Measurements from ENCODE around the gene LEP. TPM values are rescaled to one million over a fixed set of nuclear protein-coding genes. Genes with fewer than 3 reads are reported as not detected.
"Not testable (repeated sequence)": the region's sequence is repeated elsewhere in the genome, so short reads cannot be mapped to it uniquely, and the experiment has no call there.

LEP gene
- total and polyA plus RNA-seq, 2 donors, result 5.3 TPM; not detected in 1

DNA sequence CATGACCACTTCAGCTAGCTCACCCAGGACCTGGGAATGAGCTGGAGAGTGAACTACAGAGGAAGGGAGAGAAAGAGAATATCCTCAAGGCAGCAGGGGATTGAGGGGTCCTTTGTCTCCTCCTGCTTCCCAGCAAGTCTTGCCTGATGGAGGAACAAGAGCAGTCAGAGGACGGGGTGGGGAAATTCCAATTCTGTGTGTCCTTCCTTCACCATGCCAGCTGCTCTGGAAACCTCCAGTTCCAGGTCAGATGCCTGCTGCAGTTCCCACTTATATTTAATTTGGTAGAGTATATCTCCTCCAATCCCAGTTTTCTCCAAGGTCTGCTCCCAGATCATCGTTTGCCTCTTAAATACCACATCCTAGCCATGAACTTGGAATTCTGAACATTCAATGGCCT is 21.4 kb upstream of the LEP start:
- Histone ChIP-seq H3K4me3 (ENCODE audit: low read depth, low read length) (no peak overlapping the region), H3K4me1 (ENCODE audit: insufficient read depth) (no peaks in the 10 kb centered on the region), H3K36me3 (ENCODE audit: insufficient read depth) (no peaks in the 10 kb centered on the region), H3K27ac (ENCODE audit: low read depth) (no peak overlapping the region)
- DNase-seq (ENCODE audit: extremely low spot score), result no peak
- 82% methylated on average over 2 of the region's 2 CpGs for WGBS

DNA sequence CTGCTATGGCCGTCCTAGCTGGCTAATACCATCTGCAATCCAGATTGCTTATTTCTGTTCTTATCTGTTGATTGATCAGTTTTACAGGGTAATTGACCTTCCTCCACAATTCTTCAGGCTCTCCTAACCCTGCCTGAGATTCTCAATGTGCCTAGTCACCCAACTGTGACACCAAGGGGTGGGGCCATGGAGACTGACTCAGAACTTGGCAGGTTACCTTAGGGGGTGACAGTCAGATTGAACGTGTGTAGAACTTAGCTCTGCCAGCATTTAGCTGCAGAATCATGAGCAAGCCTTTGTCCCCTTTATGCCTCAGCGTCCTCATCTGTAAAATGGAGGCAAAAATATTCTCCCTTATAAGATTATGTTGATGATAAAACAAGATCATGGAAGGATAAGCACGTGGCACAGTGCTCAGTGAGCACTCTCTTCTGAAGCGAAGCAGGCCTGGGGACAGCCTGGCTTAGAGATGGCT is 19.1 kb upstream of the LEP start:
- DNase-seq (ENCODE audit: extremely low spot score), result no peak
- no peak overlapping the region for H3K4me3 ChIP-seq (ENCODE audit: low read depth, low read length)
- no peaks in the 10 kb centered on the region for H3K36me3 ChIP-seq (ENCODE audit: insufficient read depth)
- no peaks in the 10 kb centered on the region for H3K4me1 ChIP-seq (ENCODE audit: insufficient read depth)
- no peak overlapping the region for H3K27ac ChIP-seq (ENCODE audit: low read depth)
- 61% methylated on average over 5 of the region's 5 CpGs for WGBS

DNA sequence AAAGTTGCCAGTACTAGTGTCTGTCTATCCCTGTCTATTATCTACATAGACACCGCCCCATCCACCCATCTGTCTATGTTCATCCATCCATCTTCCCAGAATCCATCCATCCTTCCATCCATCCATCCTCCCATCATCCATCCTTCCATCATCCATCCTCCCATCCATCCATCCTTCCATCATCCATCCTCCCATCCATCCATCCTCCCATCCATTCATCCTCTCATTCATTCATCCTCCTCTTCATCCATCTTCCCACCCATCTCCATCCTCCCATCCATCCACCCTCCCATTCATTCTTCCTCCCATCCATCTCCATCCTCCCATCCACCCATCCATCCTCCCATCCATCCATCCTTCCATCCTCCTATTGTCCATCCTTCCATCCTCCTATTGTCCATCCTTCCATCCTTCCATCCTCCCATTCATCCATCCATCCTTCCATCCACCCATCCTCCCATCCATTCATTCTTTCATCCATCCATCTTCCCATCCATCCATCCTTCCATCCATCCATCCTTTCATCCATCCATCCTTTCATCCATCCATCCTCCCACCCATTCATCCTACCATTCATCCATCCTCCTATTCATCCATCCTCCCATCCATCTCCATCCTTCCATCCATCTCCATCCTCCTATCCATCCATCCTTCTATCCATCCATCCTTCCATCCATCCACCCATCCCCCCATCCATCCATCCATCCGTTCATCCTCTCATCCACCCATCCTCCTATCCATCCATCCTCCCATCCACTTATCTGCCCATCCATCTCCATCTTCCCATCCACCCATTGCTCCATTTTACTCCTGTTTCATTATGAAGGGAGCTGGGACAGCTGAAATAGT is 14.7 kb upstream of the LEP start:
- no peak for DNase-seq (ENCODE audit: extremely low spot score)
- 86% methylated on average over 2 of the region's 2 CpGs for WGBS

DNA sequence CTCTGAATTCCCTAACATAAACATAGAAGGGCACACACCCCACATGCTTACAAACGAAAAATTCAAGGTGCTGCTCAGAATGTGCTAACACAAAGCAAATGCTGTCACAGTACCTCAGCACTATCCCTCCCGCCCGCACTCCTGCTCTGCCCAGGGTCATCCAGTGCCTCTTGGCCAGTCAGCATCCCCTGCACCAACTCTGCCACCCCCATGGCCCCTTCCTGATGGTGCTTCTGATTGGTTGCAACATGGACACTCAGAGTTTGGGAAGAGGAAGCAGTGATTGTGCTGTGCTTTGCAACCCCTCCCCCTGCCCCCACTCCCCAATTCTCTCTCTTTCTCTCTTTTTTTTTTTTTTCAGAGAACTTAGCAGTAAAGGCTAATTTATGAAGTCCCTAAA is 13.8 kb upstream of the LEP start:
- no peaks in the 10 kb centered on the region for H3K36me3 ChIP-seq (ENCODE audit: insufficient read depth)
- 58% methylated on average over 3 of the region's 3 CpGs for WGBS
- H3K4me3 ChIP-seq (ENCODE audit: low read depth, low read length), result no peak overlapping the region
- H3K4me1 ChIP-seq (ENCODE audit: insufficient read depth), result no peaks in the 10 kb centered on the region
- H3K27ac ChIP-seq (ENCODE audit: low read depth), result no peak overlapping the region
- no peak for DNase-seq (ENCODE audit: extremely low spot score)

More for the DNA sequence above, 14.7 kb upstream of the LEP start:
- Histone ChIP-seq H3K4me1 (ENCODE audit: insufficient read depth) (no peaks in the 10 kb centered on the region), H3K27ac (ENCODE audit: low read depth) (no peak overlapping the region), H3K4me3 (ENCODE audit: low read depth, low read length) (no peak overlapping the region), H3K36me3 (ENCODE audit: insufficient read depth) (no peaks in the 10 kb centered on the region)

DNA sequence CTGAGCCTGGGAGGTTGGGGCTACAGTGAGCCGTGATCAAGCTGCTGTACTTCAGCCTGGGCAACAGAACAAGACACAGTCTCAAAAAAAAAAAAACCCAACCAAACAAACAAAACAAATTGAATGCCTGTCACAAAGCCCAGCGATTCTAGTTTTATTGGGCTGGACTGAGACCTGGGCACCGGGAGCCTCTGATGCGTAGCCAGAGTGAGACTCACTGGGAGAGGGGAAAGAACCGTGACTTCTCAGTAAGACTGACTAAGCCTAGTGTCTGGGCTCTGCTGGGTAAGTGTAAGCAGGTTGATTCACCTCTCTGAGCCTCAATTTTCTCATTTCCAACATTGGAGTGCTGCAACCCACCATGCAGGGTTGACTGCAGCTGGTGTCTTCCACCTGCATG is 10.1 kb upstream of the LEP start:
- no peak for DNase-seq (ENCODE audit: extremely low spot score)
- 81% methylated on average over 5 of the region's 5 CpGs for WGBS
- Histone ChIP-seq H3K36me3 (ENCODE audit: insufficient read depth) (no peaks in the 10 kb centered on the region), H3K4me1 (ENCODE audit: insufficient read depth) (no peaks in the 10 kb centered on the region), H3K4me3 (ENCODE audit: low read depth, low read length) (no peak overlapping the region), H3K27ac (ENCODE audit: low read depth) (no peak overlapping the region)

DNA sequence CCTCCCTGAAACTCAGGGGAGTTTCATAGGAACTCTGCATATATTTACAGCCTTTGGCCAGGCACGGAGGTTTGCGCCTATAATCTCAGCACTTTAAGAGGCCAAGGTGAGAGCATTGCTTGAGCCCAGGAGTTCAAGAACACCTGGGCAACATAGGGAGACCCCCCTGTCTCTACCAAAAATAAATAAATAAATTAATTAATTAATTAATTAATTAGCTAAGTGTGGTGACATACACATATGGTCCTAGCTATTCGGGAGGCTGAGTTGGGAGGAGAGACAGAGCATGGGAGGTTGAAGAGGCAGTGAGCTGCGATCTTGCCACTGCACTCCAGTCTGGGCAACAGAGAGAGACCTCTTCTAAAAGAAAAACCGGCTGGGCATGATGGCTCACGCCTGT is 9.4 kb upstream of the LEP start:
- Histone ChIP-seq H3K36me3 (ENCODE audit: insufficient read depth) (no peaks in the 10 kb centered on the region), H3K4me1 (ENCODE audit: insufficient read depth) (no peaks in the 10 kb centered on the region), H3K27ac (ENCODE audit: low read depth) (no peak overlapping the region), H3K4me3 (ENCODE audit: low read depth, low read length) (no peak overlapping the region)
- no peak for DNase-seq (ENCODE audit: extremely low spot score)
- 87% methylated on average over 6 of the region's 6 CpGs for WGBS

DNA sequence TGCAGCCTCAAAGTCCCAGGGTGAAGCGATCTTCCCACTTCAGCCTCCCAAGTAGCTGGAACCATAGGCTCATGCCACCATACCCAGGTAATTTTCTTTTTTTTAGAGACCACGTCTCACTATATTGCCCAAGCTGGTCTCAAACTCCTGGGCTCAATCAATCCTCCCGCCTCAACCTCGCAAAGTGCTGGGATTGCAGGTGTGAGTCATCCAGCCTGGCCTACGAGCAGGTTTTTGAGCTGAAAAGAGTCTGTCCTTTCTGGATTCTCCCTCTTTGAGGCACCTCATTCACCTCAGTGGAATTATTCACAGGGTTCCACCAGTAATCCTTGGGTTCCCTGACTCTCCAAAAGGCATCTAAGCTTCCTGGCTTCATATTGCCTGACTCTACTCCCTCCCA is 7.6 kb upstream of the LEP start:
- WGBS, result 76% methylated on average over 5 of the region's 5 CpGs
- H3K27ac ChIP-seq (ENCODE audit: low read depth), result no peak overlapping the region
- DNase-seq (ENCODE audit: extremely low spot score), result no peak
- H3K36me3 ChIP-seq (ENCODE audit: insufficient read depth), result no peaks in the 10 kb centered on the region
- no peak overlapping the region for H3K4me3 ChIP-seq (ENCODE audit: low read depth, low read length)
- H3K4me1 ChIP-seq (ENCODE audit: insufficient read depth), result no peaks in the 10 kb centered on the region

DNA sequence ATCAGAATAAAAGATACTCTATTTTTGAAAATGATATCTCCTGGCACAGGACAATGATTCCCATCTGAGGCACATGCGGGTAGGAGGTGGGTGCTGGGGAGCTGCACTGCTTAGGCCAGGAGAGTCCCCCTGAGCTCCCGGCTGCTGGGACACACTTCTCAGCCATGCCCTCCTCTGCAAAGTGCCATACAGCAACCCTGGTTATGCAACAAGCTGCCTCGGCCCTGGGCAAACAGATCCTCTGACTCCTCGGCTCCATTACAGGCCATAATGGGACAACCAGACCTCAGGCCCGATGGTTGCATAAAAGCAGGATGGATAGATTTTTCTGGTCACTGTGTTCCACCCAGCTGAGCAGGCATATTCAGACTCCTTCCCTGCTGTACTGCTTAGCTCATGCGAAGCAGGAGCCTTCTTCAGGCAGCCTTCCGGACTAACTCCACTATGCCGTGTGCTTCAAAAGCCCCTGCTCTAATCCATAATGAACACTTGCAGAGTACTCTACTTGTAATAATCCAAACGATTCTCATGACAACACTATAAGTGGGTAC is 6.5 kb upstream of the LEP start:
- Histone ChIP-seq H3K4me3 (ENCODE audit: low read depth, low read length) (no peak overlapping the region), H3K27ac (ENCODE audit: low read depth) (no peak overlapping the region), H3K36me3 (ENCODE audit: insufficient read depth) (no peaks in the 10 kb centered on the region), H3K4me1 (ENCODE audit: insufficient read depth) (no peaks in the 10 kb centered on the region)
- 81% methylated on average over 9 of the region's 9 CpGs for WGBS
- no peak for DNase-seq (ENCODE audit: extremely low spot score)

DNA sequence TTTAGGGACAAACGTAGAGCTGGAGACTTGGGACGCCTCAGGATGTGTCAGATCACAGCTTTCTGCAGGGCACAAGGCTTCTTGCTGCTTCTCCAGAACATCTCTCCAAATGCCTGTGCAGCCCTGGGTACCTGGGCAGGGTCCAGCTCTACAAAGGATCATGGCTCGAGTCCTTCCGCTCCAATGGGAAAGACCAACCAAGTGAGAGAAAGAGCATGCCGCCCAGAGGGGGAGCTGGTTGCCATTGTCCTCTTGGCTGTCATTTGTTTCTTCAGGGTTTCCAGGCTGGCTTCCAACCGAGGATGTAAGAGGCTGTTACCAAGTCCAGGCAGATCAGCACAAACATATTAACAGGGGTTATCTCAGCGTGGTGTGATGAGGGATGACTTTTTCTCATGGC is 5.6 kb upstream of the LEP start:
- 62% methylated on average over 7 of the region's 7 CpGs for WGBS
- Histone ChIP-seq H3K36me3 (ENCODE audit: insufficient read depth) (no peaks in the 10 kb centered on the region), H3K27ac (ENCODE audit: low read depth) (no peak overlapping the region), H3K4me1 (ENCODE audit: insufficient read depth) (no peaks in the 10 kb centered on the region), H3K4me3 (ENCODE audit: low read depth, low read length) (no peak overlapping the region)
- no peak for DNase-seq (ENCODE audit: extremely low spot score)

DNA sequence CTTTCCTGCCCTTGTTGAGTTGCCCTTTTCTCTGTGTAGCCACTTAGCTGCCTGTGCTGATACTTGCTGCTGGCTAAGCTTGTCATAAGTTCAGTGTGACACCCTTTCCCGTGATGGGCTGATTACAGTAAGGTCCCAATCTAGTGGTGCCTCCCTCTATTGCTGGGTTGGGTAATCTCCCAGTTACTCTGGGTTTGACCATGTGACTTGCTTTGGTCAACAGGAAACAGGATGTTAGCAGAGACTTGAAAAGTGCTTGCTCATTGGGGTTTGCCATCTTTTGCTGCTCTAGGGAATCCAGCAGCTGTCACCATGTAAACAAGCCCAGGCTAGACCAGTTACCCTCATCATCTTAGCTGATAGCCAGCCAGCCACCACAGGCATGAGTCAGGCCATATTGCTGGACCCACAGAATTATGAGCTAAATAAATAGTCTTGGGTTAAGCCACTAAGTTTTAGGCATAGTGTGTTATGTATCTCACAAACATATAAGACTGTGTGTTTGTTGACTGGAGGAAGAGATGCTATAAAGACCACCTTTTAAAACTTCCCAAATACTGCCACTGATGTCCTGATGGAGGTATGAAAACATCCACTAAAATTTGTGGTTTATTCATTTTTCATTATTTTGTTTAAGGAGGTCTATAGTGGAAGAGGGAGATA is 4.0 kb upstream of the LEP start:
- no peaks in the 10 kb centered on the region for H3K4me1 ChIP-seq (ENCODE audit: insufficient read depth)
- WGBS, result 44% methylated on average over 1 of the region's 1 CpG

DNA sequence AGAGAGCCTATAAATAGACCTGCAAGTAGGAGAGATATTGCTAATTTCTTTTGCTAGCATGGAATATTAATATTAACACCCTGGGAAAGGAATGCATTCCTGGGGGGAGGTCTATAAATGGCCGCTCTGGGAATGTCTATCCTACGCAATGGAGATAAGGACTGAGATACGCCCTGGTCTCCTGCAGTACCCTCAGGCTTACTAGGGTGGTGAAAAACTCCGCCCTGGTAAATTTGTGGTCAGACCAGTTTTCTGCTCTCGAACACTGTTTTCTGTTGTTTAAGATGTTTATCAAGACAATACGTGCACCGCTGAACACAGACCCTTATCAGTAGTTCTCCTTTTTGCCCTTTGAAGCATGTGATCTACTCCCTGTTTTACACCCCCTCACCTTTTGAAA is 1.9 kb upstream of the LEP start:
- DNase-seq (ENCODE audit: extremely low spot score); H3K27ac ChIP-seq (ENCODE audit: low read depth); H3K36me3 ChIP-seq (ENCODE audit: insufficient read depth); H3K4me1 ChIP-seq (ENCODE audit: insufficient read depth); H3K4me3 ChIP-seq (ENCODE audit: low read depth, low read length): not testable (repeated sequence)
- 86% methylated on average over 7 of the region's 7 CpGs for WGBS

More for the DNA sequence above, 4.0 kb upstream of the LEP start:
- Histone ChIP-seq H3K36me3 (ENCODE audit: insufficient read depth) (no peaks in the 10 kb centered on the region), H3K27ac (ENCODE audit: low read depth) (no peak overlapping the region), H3K4me3 (ENCODE audit: low read depth, low read length) (no peak overlapping the region)
- no peak for DNase-seq (ENCODE audit: extremely low spot score)

DNA sequence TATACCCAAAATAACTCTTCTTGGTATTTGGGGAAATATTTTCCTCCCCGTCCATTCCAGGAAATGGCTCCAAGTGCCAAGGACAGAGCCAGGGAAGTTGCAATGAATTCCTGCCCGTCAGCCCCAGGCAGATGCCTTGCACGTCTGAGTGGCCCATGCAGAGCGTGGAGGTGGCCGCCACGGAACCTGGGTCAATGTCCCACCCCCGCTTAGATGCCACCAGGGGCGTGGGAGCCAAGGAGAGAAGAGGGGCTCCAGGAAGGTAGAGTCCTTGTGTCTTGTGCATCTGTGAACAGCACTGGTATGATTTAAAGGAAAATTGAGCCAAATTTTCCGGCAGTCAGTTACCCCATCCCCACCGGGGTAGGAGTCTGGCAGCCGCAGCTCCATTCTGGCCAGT is 1.6 kb downstream of the LEP start:
- Histone ChIP-seq H3K4me3 (ENCODE audit: low read depth, low read length) (no peak overlapping the region), H3K27ac (ENCODE audit: low read depth) (no peak overlapping the region), H3K36me3 (ENCODE audit: insufficient read depth) (no peaks in the 10 kb centered on the region), H3K4me1 (ENCODE audit: insufficient read depth) (no peaks in the 10 kb centered on the region)
- 88% methylated on average over 11 of the region's 11 CpGs for WGBS
- no peak for DNase-seq (ENCODE audit: extremely low spot score)

DNA sequence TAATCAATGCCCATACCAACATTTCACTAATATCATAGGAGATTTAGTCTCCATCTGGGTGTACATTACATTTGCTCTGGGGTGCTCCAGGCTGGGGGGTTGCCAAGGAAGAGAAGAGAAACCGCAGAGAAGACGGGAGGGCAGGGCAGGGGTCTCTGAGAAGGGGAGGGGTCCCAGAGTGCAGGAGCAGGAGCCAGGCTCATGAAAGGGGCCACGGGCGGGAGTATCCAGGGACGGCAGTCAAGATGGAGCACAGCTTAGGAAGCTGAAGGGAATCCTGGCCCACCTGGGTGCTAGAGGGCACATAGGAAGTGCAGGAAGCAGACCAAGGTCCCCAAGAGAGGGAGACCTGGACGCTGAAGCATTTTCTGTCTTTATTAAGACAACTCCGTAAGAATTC is 2.2 kb downstream of the LEP start:
- DNase-seq (ENCODE audit: extremely low spot score), result no peak
- Histone ChIP-seq H3K4me1 (ENCODE audit: insufficient read depth) (no peaks in the 10 kb centered on the region), H3K36me3 (ENCODE audit: insufficient read depth) (no peaks in the 10 kb centered on the region), H3K27ac (ENCODE audit: low read depth) (no peak overlapping the region), H3K4me3 (ENCODE audit: low read depth, low read length) (no peak overlapping the region)
- 81% methylated on average over 7 of the region's 7 CpGs for WGBS

DNA sequence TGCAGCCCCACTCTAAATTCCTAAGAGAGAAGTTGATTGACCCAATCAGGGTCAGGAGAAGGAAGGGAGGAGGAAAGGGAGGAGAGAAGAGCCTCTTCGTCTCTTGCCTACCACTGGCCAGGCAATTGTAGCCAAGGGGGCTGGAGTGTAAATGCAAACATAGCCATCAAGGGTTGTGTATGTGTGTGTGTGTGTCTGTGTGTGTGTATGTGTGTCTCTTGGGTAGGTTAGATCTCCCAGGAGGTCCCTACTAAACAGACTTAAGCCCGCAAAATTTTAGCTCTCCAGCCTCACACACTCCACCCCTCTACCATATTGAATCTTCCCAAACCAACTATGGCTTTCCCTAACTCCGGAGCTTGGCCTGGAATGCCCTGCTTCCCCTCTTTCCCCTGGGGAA is 3.8 kb downstream of the LEP start:
- Histone ChIP-seq H3K27ac (ENCODE audit: low read depth) (no peak overlapping the region), H3K36me3 (ENCODE audit: insufficient read depth) (no peaks in the 10 kb centered on the region), H3K4me1 (ENCODE audit: insufficient read depth) (no peaks in the 10 kb centered on the region), H3K4me3 (ENCODE audit: low read depth, low read length) (no peak overlapping the region)
- DNase-seq (ENCODE audit: extremely low spot score), result no peak
- WGBS, result 90% methylated on average over 3 of the region's 3 CpGs
